SIG-M5 treated with dmso at 0.1 percent for 504 hours (cell line): ENCODE results near the gene C11orf52.
A peak's percentile ranks its signal among the peaks of the same experiment; 100 is the strongest.

Experiments used
- DNase-seq: peaks from one replicate; lab custom pipeline; 2025; ENCODE audit not compliant: unreplicated experiment; lab: John Stamatoyannopoulos, UW

C11orf52 gene

DNA sequence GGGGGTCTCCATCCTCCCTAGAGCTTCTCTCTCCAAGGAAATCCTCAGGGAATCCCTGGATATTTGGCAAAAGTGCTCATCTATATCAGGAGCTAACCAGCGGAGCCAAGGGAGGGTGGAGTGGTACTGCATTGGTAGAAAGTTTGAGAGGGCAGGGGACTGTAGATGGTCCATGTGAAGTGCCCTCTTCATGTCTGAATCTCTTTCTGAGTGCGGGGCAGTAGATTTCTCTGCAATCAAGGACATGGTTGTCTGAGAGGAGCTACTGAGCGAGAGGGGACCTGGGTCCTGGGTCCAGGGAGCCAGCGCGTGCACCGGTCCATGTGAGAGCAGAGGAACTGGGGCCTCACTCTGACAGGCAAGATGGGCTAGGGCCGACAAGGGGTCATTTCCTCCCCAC is 19.1 kb downstream of the C11orf52 start:
- no peak for DNase-seq

DNA sequence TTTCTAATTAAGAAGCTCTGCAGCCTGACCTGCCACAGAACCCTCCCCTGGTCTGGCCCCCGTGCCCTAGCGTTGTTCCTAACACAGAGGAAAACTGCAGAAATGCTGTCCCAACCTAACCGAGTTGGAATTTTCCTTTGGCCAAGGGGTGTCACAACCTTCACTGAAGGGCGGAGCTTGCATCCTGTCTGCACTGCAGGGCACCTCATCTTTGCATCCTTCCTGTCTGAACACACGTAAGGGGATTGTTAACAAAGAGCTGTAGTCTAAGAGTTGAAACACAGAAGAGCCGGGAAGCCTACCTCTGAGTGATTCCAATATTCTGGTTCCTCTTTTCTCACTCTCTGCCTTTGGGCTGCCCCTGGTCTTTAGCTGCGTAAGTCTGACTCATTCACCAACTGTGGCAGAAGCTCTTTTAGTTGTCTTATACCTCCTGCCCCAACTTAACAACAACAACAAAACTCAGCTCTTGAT is 20.0 kb downstream of the C11orf52 start:
- DNase-seq: peak; percentile 94

- no peak for DNase-seq
These were observed 21.3 kb downstream of the C11orf52 start for GRCh38 chr11:111939836-111940604.

DNA sequence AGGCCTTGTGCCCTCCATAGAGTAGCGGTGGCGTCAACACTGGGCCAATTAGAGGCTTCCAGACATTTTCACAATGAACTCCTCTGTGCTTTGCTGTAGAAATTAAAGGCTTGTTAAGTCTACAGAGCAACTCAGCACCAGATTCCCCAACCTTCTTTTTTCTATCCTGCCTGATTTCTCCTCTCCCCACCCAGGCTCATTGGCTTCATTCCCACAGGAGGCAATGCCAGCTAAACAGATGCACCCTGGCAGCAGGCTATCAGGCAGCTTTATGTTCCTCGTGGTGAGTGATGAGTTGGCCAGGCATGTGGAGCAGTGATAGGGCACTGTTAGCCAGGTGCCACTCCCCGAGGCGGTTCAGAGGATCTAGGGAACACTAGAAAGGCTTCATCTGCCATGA is 23.2 kb downstream of the C11orf52 start:
- DNase-seq: no peak

GRCh38 chr11:111942829-111943228 is 24.1 kb downstream of the C11orf52 start:
- no peak for DNase-seq

DNA sequence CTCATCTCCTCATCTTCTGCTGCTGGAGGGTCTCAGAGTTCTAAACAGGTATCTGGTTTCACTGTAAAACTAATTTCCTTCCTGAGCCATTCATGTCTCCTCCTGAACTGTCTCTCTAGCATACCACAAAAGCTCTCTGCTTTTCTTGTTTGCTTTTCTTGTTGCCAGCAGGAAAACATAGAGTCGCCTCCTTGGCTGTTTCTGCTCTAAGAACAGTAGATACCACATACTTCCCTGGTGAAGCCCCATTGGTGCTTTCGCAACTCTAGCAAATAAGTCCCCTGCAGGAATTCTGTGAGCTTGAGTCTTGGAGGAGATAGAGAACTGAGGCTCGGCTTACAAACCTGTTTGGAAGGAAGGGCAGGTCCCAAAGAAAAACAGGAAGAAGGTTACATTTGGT is 25.4 kb downstream of the C11orf52 start:
- no peak for DNase-seq

GRCh38 chr11:111944651-111945051 is 25.9 kb downstream of the C11orf52 start:
- no peak for DNase-seq

GRCh38 chr11:111945198-111945597 is 26.5 kb downstream of the C11orf52 start:
- DNase-seq: no peak

DNA sequence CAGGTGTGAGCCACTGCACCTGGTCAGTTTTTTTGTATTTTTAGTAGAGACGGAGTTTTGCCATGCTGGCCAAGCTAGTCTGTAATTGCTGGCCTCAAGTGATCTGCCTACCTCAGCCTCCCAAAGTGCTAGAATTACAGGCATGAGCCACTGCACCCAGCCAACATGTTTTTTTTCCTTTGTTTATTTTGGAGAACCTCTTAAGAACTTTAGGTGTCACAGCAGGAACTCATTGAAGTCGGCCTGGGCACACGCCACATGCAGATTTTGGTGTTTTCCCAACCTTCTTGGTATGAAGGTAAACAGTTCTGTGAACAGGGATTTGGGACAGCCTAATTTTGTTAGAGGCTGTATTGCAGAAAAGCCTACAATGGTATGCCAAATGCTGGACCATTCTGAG is 27.8 kb downstream of the C11orf52 start:
- no peak for DNase-seq

GRCh38 chr11:111947143-111947542 is 28.4 kb downstream of the C11orf52 start:
- no peak for DNase-seq

DNA sequence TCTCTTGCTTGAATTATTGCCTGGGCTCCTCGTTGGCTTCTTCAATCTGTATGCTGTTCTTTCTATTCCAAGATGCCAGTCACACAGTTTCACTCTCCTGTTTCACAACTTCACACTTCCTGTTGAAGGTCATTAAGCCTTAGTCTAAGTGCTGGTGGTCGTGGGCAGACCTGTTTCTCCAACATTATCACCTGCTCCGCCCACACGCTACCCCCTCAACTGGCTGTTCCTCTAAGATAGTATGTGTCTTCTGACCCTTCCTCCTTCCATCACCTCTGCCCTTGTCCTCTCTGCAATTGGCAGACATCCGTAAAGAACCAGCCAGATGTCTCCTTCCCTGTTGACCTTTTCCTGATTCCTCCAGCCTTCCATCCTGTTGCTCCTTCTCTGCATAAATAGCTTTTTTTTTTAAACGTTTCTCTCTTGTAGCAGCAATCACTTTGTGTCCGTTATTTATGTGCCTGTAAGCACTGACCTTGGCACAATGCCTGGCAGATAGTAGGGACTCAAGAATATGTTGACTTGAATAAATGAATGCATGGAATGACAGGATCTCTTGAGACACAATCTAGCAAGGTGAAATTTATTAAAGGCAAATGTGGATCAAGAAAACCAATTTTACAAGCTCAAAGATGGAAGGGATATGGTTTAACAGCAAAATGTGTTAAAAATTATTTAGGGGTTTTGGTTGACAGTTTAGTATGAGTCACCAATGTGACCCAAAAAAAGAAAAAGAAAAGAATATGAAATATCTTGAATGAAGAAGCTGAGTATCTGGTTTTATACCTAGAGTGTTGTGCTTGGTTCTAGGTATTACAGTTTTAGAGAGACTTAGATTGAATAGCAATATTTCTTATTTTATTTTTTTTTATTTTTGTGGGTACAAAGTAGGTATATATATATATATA is 31.1 kb downstream of the C11orf52 start:
- peak; percentile 23 for DNase-seq

DNA sequence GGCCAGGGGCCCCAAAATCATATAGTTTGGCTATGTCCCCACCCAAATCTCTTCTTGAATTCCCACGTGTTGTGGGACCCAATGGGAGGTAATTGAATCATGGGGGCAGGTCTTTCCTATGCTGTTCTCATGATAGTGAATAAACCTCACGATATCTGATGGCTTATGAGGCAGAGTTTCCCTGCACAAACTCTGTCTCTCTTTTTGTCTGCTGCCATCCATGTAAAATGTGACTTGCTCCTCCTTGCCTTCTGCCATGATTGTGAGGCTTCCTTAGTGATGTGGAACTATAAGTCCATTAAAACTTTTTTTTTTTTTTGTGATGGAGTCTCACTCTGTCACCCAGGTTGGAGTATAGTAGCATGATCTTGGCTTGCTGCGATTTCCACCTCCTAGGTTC is 32.9 kb downstream of the C11orf52 start:
- DNase-seq: no peak

DNA sequence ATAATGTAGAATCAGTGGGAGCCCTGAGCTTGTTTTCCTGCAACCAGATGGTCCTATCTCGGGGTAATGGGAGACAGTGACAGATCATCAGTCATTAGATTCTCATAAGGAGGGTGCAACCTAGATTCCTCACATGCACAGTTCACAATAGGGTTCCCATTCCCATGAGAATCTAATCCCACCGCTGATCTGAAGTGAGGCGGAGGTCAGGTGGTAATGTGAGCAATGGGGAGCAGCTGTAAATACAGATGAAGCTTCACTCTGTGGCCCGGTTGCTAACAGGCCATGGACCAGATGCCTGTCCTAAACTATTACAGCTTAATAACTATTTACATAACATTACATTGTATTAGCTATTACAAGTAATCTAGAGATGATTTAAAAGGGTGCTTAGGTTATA is 35.4 kb downstream of the C11orf52 start:
- DNase-seq: no peak

DNA sequence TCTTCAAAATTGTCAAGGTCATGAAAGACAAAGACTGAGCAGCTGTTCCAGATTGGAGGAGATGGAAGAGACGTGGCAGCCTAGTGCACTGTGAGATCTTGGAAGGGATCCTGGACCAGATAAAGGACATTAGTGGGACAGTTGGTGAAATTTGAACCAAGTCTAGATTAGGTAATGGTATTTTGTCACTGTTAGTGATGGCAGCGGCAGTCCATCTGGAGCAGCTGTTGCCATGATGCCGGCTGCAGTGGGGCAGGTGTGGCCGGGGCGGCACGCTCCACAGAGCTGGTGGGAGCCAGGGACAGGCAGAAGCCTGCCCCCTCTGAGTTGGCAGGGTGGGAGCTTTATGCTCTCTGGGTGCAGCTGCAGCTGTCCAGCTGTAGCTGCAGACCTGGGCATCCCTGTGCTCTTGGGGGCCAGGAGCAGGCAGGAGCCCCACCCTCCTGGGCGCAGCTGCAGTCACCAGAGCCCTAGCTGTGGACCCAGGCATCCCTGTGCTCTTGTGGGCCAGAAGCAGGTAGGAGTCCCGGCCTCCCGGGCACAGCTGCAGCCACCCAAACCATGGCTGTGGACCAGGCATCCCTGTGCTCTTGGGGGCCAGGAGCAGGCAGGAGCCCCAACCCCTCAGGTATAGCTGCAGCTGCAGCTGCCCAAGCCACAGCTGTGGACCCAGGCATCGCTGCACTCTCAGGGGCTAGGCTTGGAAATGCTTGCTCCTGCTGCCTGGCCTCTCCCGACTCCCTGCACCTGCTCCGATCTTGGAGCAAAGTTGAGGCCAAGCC is 39.1 kb downstream of the C11orf52 start:
- no peak for DNase-seq

DNA sequence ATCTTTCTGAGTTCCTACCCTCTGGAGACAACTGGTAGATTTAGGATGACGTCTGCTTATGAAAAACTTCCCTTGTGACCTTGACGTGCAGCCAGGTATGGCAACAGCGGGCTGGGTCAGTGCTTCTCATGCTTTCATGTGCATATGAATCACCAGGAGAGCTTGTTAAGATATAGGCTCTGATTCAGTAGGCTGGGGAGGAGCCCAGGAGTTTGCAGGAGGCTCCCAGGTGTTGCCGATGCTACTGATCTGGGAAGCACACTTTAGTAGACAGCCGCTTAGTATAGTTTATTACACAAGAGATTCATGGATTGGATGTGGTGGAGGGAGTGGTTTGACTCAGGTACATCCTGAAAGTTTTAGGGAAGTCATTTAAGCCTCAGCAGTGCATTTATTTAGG is 42.2 kb downstream of the C11orf52 start:
- no peak for DNase-seq

DNA sequence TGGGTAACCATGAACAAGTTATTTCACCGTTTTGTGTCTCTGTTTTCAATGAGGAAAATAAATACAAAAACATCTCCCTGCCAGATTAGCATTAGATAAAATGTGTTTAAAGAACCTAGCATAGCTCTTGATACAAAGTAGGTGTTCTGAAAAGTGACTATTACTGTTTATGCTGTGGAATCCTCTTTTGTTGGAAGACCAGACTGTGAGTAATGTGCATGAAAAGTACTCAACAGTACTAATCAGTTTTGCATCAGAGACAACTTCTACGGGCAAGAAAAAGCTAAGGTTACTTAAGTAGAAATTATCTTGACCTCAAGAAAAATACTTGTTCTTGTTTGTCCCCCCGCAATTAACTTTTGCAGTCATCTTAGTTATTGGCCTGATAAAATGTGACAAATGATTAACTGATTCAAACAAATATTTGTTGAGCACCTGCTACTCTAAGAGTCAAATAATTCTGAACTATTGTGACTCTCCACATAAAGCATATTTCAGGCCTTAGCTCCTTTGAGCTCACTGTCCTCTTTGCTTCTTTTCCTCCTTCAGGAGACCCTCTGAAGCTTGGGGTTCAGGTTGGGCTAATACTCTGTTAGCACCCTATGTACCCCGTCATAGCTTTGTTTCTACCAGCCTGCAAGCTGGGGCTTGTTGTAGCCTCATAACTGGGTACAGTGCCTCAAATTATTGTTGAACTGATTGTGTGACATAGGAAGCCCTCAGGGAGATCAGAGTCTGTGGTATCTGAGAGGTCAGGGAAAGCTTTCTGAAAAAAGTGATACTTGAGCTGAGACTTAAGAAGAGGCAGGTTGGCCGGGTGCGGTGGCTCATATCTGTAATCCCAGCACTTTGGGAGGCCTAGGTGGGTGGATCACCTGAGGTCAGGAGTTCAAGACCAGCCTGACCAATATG is 42.9 kb downstream of the C11orf52 start:
- DNase-seq: no peak

DNA sequence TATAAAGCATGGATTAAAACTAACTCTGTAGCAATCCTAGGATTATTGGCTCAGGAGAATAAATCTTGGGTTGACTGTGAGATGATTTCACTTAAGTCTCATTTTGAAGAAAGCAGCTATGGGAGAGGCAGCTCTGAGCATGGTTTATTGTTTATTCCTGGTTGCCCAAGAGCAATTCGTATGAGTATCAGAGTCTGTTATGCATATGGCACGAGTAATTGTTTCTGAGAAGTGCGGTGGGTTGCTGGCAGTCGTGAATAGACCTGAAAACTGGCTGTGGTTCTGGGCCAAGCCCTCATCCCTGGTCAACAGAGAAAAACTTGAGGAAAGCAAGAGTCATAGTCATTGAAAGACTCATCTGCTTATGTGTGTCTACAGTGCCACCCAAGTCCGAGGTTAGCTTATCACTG is 45.2 kb downstream of the C11orf52 start:
- DNase-seq: no peak

DNA sequence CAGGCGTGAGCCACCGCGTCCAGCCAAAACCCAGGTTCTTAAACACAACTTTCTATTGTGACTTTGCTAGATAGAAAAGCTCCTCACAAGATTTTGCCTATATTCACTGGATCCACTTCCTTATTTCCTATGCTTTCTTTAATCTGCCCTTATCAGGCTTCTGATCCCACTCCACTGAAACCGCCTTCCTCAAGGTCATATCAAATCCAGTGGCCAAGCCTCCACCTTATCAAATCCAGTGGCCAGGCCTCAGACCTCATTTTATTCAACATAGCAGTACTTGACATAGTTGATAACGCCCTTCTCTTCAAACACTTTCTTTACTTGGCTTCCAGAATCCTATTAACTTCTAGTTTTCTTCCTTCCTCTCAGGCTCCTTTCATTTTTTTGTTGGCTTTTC is 48.0 kb downstream of the C11orf52 start:
- DNase-seq: no peak

GRCh38 chr11:111967649-111968048 is 48.9 kb downstream of the C11orf52 start:
- no peak for DNase-seq

DNA sequence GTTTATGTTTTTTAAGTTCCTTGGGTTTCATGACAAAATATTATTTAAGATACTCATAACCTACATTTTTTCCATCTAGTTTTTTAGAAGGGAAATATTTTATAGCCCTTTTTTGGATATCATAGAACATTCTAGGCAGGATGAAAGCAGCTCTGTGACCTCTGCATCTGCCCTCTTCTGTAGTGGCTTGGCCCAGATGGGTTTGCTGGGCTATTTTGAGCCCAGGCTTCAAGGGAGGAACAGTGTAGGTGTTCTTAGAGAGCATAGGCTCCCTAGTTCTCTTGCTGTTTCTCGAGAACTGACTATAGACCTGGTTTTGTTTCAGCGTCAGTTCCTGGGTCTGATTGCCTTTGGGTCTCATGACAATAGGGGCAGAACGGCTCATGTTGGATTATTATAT is 50.6 kb downstream of the C11orf52 start:
- no peak for DNase-seq
